PC-3 (cell line): Measurements from ENCODE around the gene PREX1. TPM values are rescaled to one million over a fixed set of nuclear protein-coding genes. Genes with fewer than 3 reads are reported as not detected.

Experiments used
- ATAC-seq: fragments of 200-7000 bp; cut with Tn5 transposase; 2 replicates; pipeline ENCODE4 v1.9.1; 2020; ENCODE audit warnings: mild to moderate bottlenecking, moderate library complexity
- BruUV-seq: library from RNA; stranded (reverse); fragments of 400-500 nt; replicated peaks from 2 replicates; lab custom pipeline; 2021; lab: Mats Ljungman, UMichigan
- CTCF ChIA-PET: fragments of 300-600 bp; sonication (Branson Sonifier 250); formaldehyde crosslinking; loops from one replicate; lab custom pipeline; 2022; ENCODE audit warnings: antibody characterized with exemption; lab: Charles Lee
- POLR2A ChIA-PET: fragments of 300-600 bp; sonication (Branson Sonifier 250); formaldehyde crosslinking; loops from one replicate; lab custom pipeline; 2022; ENCODE audit warnings: antibody characterized with exemption; ENCODE audit not compliant: unreplicated experiment; lab: Charles Lee
- DNase-seq: peaks from one replicate; pipeline ENCODE4 v3.0.0-alpha.2; 2015
- H2AFZ ChIP-seq: fragments of 300-600 bp; sonication (generic); 2 replicates; pipeline ENCODE4 v1.6.0; 2016; ENCODE audit warnings: antibody characterized with exemption, low read length
- H3F3A ChIP-seq: fragments of 300-600 bp; sonication (generic); one replicate; pipeline ENCODE4 v1.6.0; 2017; ENCODE audit warnings: antibody characterized with exemption, low read length, control low read depth, mild to moderate bottlenecking; ENCODE audit not compliant: unreplicated experiment
- H3K27ac ChIP-seq: fragments of 300-600 bp; sonication (generic); 2 replicates; pipeline ENCODE4 v1.5.1; 2016; ENCODE audit warnings: mild to moderate bottlenecking, low read length
- H3K27me3 ChIP-seq: fragments of 300-600 bp; sonication (generic); 2 replicates; pipeline ENCODE4 v1.6.1; 2016; ENCODE audit warnings: low read length, mixed read lengths
- H3K36me3 ChIP-seq: fragments of 300-600 bp; sonication (generic); 2 replicates; pipeline ENCODE4 v1.6.1; 2016; ENCODE audit warnings: low read depth, mixed run types, low read length, mixed read lengths
- H3K4me1 ChIP-seq: fragments of 300-600 bp; sonication (generic); 2 replicates; pipeline ENCODE4 v1.5.1; 2016; ENCODE audit warnings: low read length; ENCODE audit not compliant: insufficient read depth
- H3K4me2 ChIP-seq: fragments of 300-600 bp; sonication (generic); 2 replicates; pipeline ENCODE4 v1.6.0; 2016; ENCODE audit warnings: low read length
- H3K4me3 ChIP-seq: fragments of 300-600 bp; sonication (generic); 2 replicates; pipeline ENCODE4 v1.5.1; 2016; ENCODE audit warnings: mild to moderate bottlenecking, low read length, mixed read lengths
- H3K79me2 ChIP-seq: fragments of 300-600 bp; sonication (generic); 2 replicates; pipeline ENCODE4 v1.6.1; 2017; ENCODE audit warnings: low read length, mixed read lengths
- H3K9ac ChIP-seq: fragments of 300-600 bp; sonication (generic); 2 replicates; pipeline ENCODE4 v1.6.0; 2016; ENCODE audit warnings: mild to moderate bottlenecking, low read length
- H3K9me2 ChIP-seq: fragments of 300-600 bp; sonication (generic); replicated peaks from 2 replicates; pipeline ENCODE4 v1.6.1; 2016; ENCODE audit warnings: mixed run types, low read length, mixed read lengths
- H3K9me3 ChIP-seq: fragments of 300-600 bp; sonication (generic); 2 replicates; pipeline ENCODE4 v1.6.1; 2016; ENCODE audit warnings: low read length, mixed read lengths
- H4K20me1 ChIP-seq: fragments of 300-600 bp; sonication (generic); 2 replicates; pipeline ENCODE4 v1.6.1; 2016; ENCODE audit warnings: low read length, mixed read lengths
- CTCF ChIP-seq: fragments of 300-600 bp; sonication (generic); conservative IDR thresholded peaks from 2 replicates; pipeline ENCODE4 v1.5.1; 2017; ENCODE audit warnings: antibody characterized with exemption, low read depth, mild to moderate bottlenecking, low read length
- EZH2 ChIP-seq: fragments of 300-600 bp; sonication (generic); IDR thresholded peaks from one replicate; pipeline ENCODE4 v1.6.1; 2017; ENCODE audit warnings: antibody characterized with exemption, mild to moderate bottlenecking, low read length; ENCODE audit not compliant: unreplicated experiment
- EZH2phosphoT487 ChIP-seq: fragments of 300-600 bp; sonication (generic); IDR thresholded peaks from 2 replicates; pipeline ENCODE4 v1.6.1; 2018; ENCODE audit warnings: mild to moderate bottlenecking, antibody characterized with exemption, low read length, borderline replicate concordance
- intact Hi-C: fragments of 100-400 bp; cut with micrococcal nuclease; formaldehyde crosslinking; loops from 2 replicates; pipeline ENCODE4 v1.9.0; 2023
- total RNA-seq: library from RNA; depleted of rRNA; stranded (reverse); fragments of >200 nt; gene quantifications from 2 replicates; pipeline ENCODE4 v1.2.3, GENCODE V29; 2014

The PREX1 gene
- total RNA-seq, 1 experiment from 2014 or later: 22.1 TPM

DNA sequence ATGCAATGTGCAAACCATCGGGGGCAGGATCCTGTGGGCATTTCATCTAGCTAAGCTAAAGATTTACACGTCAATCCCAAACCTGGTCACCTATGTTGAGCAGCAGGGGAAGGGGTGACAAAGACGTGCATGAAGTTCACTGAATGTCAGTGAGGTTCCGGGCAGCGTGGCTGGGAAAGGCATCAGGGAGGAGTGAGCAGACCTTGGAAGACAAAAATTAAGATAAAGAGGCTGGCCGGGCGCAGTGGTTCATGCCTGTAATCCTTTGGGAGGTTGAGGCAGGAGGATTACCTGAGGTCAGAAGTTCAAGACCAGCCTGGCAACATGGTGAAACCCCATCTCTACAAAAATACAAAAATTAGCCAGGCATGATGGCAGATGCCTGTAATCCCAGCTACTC, 126.1 kb downstream of the PREX1 start:
- Histone ChIP-seq H3K4me2 (no peak overlapping the region), H3K9me3 (no peaks in the 10 kb centered on the region), H3K27me3 (no peaks in the 10 kb centered on the region), H3K4me1 (peaks cover 9% of the 10 kb centered on the region), H3K27ac (no peak overlapping the region), H3K4me3 (no peak overlapping the region), H3F3A (no peaks in the 10 kb centered on the region), H3K9ac (no peak overlapping the region), H4K20me1 (no peaks in the 10 kb centered on the region), H3K36me3 (no peaks in the 10 kb centered on the region), H3K79me2 (no peaks in the 10 kb centered on the region), H3K9me2 (no peaks in the 10 kb centered on the region), H2AFZ (no peak overlapping the region)
- ATAC-seq (no peak), DNase-seq (no peak)
- ChIA-PET CTCF (no interaction called here), POLR2A (no interaction called here)
- BruUV-seq: no TSS peak
- intact Hi-C loops: no loop called here
- TF ChIP-seq EZH2: no peak
- TF ChIP-seq CTCF: no peak
- no peak for TF ChIP-seq EZH2phosphoT487

GRCh38 chr20:48698507-48699267, 129.1 kb downstream of the PREX1 start:
- CTCF ChIA-PET: no interaction called here
- no peak for TF ChIP-seq EZH2phosphoT487
- peak; percentile 34 for TF ChIP-seq CTCF
- Histone ChIP-seq H3K4me2 (no peak overlapping the region), H2AFZ (no peak overlapping the region), H3K9me2 (no peaks in the 10 kb centered on the region), H3K9me3 (no peaks in the 10 kb centered on the region), H3K79me2 (no peaks in the 10 kb centered on the region), H3K27me3 (no peaks in the 10 kb centered on the region), H3K36me3 (no peaks in the 10 kb centered on the region), H3F3A (no peaks in the 10 kb centered on the region), H3K27ac (no peak overlapping the region), H4K20me1 (no peaks in the 10 kb centered on the region), H3K9ac (no peak overlapping the region), H3K4me1 (peaks cover 9% of the 10 kb centered on the region), H3K4me3 (no peak overlapping the region)
- no TSS peak for BruUV-seq
- POLR2A ChIA-PET: no interaction called here
- ATAC-seq: no peak
- DNase-seq: no peak
- intact Hi-C loops: no loop called here

- POLR2A ChIA-PET: no interaction called here
- no peak overlapping the region for H3K27ac ChIP-seq
- TF ChIP-seq EZH2phosphoT487 (no peak), EZH2 (no peak), CTCF (no peak)
- DNase-seq (peak; percentile 84), ATAC-seq (peak; percentile 29)
- intact Hi-C loops: no loop called here
- no peaks in the 10 kb centered on the region for H3K27me3 ChIP-seq
- H3K9me3 ChIP-seq: no peaks in the 10 kb centered on the region
- CTCF ChIA-PET: no interaction called here
- H3K36me3 ChIP-seq: no peaks in the 10 kb centered on the region
- no peaks in the 10 kb centered on the region for H4K20me1 ChIP-seq
- H3K9me2 ChIP-seq: no peaks in the 10 kb centered on the region
- no peaks in the 10 kb centered on the region for H3F3A ChIP-seq
- H3K4me3 ChIP-seq: no peak overlapping the region
- H3K4me2 ChIP-seq: no peak overlapping the region
- peaks cover 9% of the 10 kb centered on the region for H3K4me1 ChIP-seq
- H3K9ac ChIP-seq: no peak overlapping the region
- no peaks in the 10 kb centered on the region for H3K79me2 ChIP-seq
- no peak overlapping the region for H2AFZ ChIP-seq
- no TSS peak for BruUV-seq
Observed at GRCh38 chr20:48697845-48698491, 129.8 kb downstream of the PREX1 start.
